AG09319 (cell line): ENCODE measurements around the gene PKNOX1.
"Not testable (repeated sequence)": the region's sequence is repeated elsewhere in the genome, so short reads cannot be mapped to it uniquely, and the experiment has no call there.

Experiments
- DNase-seq: peaks from one replicate; pipeline ENCODE4 v3.0.0-alpha.2; 2010; ENCODE audit warnings: low read depth; ENCODE audit errors: extremely low read depth

Gene PKNOX1

DNA sequence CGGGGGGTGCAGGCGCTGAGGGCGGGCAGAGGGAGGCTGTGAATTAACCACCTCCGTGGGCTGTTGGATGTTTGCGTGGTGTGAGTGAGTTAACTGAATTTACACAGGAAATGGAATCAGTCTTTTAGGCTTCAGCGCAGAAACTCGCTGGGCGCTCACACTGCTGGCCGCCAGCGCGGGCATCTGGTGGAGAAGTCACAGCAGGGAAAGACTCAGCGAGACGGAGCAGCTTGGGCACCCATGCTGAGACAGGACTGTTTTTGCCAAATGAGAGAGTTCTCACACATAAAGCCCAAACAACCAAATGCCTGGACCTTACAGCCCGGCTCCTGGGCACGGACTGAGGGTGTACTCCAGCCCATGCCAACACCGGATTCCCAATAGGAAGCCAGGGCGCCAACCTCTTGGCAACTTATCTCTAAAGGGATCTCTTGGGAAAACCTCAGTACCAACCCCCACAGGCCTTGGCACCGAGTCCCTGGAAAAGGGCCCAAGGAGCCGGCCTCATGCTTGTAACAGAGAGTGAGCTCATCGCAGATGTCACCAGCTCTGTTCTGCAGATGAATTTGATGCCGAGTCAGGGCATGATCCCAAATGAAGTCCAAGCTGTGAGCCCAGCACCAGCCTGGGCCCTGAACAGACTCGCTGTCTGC is 90.0 kb downstream of the PKNOX1 start:
- DNase-seq = not testable (repeated sequence)

GRCh38 chr21:43065991-43066390 is 91.6 kb downstream of the PKNOX1 start:
- not testable (repeated sequence) for DNase-seq

DNA sequence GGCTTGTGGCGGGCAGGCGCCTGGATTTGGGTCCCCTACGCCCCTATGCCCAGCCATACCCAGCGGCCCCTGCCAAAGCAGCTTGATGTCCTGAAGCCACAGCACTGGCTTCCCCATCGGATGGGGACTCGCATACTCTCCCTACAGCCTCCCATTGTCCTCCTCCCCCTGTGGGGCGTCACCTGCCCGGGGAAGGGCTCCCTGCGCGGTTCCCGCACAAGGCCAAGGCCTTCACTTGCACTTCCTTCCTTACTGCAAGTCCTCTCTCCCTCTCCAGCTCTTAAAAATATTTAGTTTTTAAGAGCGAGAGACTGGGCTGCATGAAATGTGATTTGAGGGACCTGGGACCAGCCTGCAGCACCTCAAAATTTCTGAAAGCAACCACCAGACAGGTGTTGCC is 92.3 kb downstream of the PKNOX1 start:
- DNase-seq = not testable (repeated sequence)

DNA sequence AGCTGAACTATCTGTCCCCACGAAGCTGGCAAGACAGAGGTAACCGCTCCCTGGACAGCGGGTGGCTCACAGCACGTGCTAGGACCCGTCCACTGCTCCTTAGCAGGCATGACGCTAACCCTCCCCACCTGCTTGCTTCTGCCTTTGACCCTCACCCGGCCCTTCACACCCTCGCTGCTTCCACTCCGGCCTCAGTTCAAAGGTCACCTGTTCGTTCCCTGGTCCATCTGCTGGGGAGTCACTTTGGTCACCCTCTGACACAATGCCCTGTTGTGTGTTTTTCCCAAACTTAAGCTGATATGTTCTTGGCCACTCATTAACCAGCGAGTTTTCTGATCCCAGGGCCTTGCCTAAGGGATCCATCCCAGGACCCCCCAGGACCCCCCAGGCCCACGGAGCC is 93.7 kb downstream of the PKNOX1 start:
- DNase-seq = not testable (repeated sequence)

GRCh38 chr21:43069682-43070081 is 95.3 kb downstream of the PKNOX1 start:
- DNase-seq = not testable (repeated sequence)

GRCh38 chr21:43072742-43073141 is 98.4 kb downstream of the PKNOX1 start:
- DNase-seq = not testable (repeated sequence)

DNA sequence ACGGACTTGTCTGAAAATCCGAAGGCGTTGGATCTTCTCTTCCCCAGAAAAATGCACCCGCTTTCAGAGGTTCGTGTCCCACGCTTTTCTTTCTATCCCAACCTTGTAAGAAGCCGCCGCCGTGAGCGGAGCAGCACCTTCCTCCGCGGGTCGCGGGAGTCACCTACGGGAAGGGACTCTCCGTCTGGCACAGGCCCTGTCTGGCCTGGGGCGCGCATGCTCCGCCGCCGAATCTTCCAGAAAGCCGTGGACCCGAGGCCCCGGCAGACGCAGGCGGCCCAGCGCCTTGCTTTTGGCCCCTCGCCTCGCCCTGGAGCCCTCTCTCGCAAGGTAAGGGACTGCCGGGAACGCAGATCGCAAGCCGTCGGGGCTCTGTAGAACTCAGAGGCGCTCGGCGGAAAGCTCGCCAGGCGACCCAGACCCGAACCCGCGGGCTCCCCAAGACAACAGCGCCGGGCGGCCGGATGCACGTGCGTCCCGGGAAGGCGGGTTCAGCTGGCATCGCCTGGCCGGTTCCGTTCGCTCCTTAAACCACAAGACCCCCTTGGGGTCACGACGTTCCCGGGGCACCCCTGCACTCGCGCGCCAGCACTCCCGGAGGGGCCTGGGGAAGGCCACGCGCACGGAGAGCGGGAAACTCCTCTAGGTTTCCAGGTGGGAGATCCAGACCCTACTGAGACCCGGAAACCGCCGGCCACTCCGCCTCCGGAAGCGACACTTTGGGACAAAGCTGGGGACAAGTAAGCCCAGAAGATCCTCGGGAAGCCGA is 100.2 kb downstream of the PKNOX1 start:
- DNase-seq = not testable (repeated sequence)

GRCh38 chr21:43075170-43076022 is 101.0 kb downstream of the PKNOX1 start, which contains the start of gene CBS:
TSS of gene CBS (minus strand) at chr21:43075835. CDS start at chr21:43072193, 3,642 bp downstream.
- DNase-seq = not testable (repeated sequence)

DNA sequence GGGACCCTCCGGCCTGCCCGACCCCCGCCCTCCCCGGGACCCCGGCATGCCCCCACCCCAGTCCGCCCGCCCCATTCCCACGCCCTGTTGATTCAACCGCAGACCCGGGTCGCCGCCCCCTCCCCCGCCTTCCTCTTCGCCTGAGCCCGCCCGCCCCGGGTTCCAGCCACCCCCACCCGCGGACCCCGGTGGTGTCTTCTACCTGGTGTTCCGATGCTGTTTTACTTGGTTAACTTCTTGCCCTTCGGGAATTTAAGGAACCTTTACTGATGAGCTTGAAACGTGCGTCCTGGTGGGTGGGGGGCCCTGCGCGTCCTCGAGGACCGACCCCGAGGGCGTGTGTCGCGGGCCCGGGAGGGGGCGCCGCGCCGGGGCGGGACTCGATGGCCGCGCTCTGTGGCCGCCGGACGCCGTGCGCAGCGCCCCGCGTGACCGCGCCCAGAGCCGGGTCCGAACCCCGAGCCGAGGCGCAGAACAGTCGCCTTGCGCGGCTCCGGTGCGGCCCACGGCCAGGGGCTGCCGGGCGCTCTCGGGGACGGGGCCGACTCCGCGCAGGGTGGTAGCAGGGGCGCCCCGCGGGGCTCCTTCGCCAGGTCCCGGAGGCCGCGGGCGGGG is 101.8 kb downstream of the PKNOX1 start:
- not testable (repeated sequence) for DNase-seq

GRCh38 chr21:43076643-43077042 is 102.3 kb downstream of the PKNOX1 start:
- DNase-seq = not testable (repeated sequence)

DNA sequence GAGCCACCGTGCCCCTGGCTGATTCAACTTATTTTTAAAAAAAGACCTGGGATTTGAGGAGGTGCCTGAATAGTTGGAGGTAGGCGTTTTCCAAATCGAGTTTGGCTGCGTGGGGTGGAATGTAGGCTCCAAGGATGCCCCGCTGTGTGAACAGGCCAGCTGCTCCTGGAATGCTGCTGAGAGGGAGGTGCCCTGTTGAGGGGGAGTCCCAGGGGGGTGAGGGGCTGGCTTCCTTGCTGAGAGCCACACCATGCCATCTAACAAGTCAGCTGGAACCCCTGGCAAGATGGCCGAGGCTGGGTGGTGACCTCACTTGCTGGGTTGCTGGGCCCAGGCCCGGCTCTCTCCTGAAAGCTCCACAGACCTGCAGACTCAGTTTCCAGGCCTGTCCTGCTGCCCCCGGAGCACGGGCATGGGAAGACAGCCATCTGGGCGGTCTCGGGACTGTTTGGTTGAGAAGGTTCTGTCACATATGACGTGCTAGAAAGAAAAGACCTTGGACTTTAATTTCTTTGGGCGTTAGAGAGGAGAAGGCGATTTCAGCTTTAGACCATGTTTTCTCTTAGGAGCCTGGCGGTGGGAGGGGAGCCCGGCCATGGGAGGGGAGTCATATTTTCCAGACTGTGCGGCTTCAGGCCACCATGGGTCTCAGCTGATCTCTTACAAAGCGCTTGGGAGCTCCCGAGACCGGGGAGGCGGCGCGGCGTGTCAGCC is 108.4 kb downstream of the PKNOX1 start:
- DNase-seq = not testable (repeated sequence)
